ENCODE results near the gene PCDHGB3.
"Not testable (repeated sequence)": the region's sequence is repeated elsewhere in the genome, so short reads cannot be mapped to it uniquely, and the experiment has no call there.

The PCDHGB3 gene

DNA sequence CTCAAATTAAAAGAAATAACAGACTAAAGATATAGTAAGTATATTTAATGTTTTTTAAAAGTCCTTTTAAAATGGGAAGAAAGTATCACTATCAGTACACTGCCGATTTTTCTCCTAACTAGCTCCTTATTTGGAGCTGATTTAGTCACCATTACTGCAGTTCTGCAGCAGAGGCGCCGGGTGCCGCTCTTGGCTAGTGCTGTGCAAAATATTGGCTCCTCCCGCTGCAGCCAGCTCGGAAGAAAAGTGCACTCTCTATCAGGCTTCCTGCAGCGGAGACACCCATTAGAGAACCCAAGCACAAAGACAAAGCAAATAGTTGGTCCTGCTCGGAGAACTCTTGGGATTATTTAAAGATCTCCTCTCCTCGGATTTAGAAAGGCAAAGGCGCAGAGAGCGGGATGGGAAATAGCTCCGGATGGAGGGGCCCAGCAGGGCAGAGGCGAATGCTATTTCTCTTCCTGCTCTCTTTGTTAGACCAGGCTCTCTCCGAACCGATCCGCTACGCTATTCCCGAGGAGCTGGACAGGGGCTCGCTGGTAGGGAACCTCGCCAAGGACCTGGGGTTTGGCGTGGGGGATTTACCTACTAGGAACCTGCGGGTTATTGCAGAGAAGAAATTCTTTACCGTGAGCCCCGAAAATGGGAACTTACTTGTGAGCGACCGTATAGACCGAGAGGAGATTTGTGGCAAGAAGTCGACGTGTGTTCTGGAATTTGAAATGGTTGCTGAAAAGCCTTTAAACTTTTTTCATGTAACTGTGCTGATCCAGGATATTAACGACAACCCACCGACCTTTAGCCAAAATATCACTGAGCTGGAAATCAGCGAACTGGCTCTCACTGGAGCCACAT is at the start of gene PCDHGB3:
TSS of gene PCDHGB3 (plus strand) at position 249 of the 855 bp plus-strand sequence. CDS start at position 402, 153 bp downstream.
- peak in 9 of 42 donors; percentile 9 to 63 (median 25) for DNase-seq
- intact Hi-C loops (cut with DNase I), result no loop called here

DNA sequence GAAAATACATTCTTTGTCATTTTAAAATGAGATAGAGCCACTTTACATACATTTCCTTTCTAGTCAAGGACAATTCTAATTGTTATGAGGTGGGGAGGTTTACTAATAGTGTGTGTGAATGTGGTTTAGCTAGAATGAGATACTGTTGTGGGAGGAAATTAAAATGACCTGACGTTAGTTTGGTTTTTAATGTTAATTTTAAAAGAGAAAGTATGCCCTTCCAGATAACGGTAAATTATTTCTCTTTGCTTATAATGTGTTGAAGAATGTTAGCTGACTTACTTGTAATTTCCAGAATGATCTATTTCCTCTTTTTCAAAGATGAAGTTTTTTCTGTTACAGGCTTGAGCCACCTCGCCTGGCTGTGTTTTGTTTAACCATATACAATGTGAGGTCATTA is 47.8 kb upstream of the PCDHGB3 start:
- intact Hi-C loops (cut with DNase I), result no loop called here
- no peak for DNase-seq

DNA sequence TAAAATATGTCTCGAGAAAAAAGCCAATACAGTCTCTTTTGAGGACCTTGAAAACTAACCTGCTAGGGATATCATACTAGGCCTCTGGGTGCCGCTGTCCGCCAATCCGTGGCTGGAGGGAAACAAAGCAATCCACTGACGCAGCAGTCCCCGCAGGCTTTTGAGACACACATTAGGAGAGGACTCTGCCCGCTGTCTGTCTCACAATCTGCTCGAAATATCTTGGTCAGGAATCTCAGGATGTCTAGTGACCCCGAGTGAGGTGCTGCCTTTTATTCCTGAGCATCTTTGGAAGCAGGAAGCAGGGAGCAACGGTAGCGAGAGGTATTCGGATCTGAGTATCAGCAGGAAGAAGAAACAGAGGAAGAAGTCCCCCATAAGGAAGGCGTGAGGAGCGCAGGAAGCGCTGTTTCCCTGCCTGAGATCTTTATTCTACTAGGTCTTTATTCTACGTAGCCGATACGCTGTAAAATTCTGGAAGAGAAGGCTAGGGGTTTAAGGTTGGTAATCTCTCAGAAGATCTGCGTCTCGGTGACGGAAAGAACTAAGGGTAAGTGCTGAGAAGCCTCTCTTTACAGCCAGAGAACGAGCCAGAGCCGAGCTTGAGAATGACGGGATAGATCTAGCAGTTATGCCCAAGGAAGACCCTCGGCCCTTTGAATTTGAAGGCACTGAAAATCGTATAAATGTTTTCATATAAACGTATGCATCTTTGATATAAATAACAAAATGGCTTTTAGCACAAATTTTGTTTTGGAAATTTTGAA is 43.8 kb upstream of the PCDHGB3 start:
- peak; percentile 67 to 91 (median 83) for DNase-seq
- intact Hi-C loops (cut with DNase I), result no loop called here

DNA sequence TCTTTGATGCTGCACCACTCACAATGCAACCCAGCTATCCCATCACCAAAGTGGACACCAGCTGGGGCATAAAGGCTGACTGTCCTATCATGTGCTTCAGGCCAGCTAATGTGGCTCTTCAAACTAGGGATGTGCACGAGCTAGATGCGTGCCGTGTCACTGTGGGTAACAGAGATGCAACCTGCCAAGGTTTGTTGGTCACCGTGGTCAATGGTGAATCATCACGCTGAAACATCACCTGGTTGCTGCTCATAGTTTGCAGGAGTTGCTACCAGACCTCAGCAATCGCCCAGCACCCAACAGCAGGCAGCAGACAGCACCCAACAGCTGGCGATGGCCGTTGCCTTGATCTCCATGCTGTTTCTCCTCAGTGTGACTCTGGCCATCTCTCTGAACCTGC is 41.8 kb upstream of the PCDHGB3 start:
- DNase-seq, result no peak
- intact Hi-C loops (cut with DNase I), result no loop called here

DNA sequence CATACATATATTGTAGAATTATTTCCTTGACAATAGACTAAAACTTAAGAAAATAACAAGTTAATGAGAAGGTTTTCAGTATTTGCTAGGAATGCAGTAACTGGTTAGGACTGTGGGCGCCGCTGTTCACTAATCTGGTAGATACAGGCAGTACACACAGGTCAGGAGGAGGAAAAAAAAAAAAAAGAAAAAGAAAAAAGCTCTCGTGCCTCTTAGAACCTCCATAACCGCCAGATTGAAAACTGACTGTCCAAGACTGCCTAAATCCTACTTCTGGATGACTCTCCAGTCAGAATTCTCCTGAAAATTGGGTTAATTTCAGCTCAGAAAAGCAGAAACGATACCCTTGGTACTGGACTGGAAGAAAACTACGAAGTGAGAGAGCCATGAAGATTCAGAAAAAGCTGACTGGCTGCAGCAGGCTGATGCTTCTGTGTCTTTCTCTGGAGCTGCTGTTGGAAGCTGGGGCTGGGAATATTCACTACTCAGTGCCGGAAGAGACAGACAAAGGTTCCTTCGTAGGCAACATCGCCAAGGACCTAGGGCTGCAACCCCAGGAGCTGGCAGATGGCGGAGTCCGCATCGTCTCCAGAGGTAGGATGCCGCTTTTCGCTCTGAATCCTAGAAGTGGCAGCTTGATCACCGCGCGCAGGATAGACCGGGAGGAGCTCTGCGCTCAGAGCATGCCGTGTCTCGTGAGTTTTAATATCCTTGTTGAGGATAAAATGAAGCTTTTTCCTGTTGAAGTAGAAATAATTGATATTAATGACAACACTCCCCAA is 39.6 kb upstream of the PCDHGB3 start, which contains the start of gene PCDHGA1:
TSS of gene PCDHGA1 (plus strand) at position 216 of the 782 bp plus-strand sequence.
- DNase-seq, result peak in 20 of 42 donors; percentile 6 to 55 (median 30)

DNA sequence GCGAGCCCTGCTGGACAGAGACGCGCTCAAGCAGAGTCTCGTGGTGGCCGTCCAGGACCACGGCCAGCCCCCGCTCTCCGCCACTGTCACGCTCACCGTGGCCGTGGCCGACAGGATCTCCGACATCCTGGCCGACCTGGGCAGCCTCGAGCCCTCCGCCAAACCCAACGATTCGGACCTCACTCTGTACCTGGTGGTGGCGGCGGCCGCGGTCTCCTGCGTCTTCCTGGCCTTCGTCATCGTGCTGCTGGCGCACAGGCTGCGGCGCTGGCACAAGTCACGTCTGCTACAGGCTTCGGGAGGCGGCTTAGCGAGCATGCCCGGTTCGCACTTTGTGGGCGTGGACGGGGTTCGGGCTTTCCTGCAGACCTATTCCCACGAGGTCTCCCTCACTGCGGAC is 37.5 kb upstream of the PCDHGB3 start:
- DNase-seq; intact Hi-C loops (cut with DNase I): not testable (repeated sequence)

More for the DNA sequence above, 39.6 kb upstream of the PCDHGB3 start, which contains the start of gene PCDHGA1:
- intact Hi-C loops (cut with DNase I), result no loop called here

DNA sequence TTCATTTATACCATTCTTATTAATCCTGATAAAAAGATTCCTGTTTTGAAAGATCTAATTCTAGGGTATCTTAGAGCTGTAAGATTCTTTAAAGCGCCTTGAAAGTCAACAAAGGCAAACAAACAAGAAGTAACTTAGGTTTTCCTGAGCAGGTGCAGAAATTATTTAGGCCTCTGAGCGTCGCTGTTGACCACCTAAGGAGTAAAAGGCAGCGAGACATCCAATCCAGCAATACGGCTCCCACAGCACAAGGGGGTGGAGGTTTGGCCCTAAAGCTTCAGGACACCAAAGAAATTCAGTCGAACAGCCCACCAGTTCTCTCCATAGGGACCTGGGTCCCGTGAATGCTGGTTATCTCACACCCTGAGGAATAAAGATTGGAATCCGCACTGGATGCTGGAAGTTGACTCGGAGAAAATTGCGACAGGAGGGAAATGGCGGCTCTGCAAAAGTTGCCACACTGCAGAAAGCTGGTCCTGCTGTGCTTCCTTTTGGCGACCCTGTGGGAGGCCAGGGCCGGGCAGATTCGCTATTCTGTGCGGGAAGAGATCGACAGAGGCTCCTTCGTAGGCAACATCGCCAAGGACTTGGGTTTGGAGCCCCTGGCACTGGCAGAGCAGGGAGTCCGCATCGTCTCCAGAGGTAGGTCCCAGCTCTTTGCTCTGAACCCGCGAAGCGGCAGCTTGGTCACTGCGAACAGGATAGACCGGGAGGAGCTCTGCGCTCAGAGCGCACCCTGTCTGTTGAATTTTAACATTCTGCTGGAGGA is 31.3 kb upstream of the PCDHGB3 start, which contains the start of gene PCDHGA2:
TSS of gene PCDHGA2 (plus strand) at position 223 of the 769 bp plus-strand sequence.
- intact Hi-C loops (cut with DNase I), result no loop called here
- DNase-seq, result no peak

DNA sequence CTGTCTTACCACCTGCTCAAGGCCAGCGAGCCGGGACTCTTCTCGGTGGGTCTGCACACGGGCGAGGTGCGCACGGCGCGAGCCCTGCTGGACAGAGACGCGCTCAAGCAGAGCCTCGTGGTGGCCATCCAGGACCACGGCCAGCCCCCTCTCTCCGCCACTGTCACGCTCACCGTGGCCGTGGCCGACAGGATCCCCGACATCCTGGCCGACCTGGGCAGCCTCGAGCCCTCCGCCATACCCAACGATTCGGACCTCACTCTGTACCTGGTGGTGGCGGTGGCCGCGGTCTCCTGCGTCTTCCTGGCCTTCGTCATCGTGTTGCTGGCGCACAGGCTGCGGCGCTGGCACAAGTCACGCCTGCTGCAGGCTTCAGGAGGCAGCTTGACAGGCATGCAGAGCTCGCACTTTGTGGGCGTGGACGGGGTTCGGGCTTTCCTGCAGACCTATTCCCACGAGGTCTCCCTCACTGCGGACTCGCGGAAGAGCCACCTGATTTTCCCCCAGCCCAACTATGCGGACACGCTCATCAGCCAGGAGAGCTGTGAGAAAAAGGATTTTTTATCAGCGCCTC is 29.2 kb upstream of the PCDHGB3 start:
- intact Hi-C loops (cut with DNase I), result not testable (repeated sequence)

DNA sequence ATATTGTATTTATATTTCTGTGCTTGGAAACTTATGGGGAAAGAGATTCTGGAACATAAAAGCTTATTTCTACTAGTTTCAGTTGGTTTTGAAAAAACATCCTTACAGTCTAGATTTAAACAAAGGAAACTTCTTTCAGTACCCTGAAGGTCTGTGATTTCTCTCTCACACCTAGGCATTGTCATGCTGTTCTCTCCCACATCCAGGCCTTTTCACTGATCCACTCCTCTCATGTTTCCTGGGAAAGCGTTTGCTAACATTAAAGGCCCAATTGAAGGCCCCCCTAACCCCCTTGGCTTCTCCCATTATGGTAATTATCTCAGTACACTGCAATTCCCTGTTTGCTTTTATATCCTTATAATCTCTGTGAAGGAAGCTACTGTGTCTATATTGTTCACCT is 27.3 kb upstream of the PCDHGB3 start:
- DNase-seq, result no peak
- intact Hi-C loops (cut with DNase I), result no loop called here

More for the DNA sequence above, 29.2 kb upstream of the PCDHGB3 start:
- DNase-seq, result not testable (repeated sequence)

DNA sequence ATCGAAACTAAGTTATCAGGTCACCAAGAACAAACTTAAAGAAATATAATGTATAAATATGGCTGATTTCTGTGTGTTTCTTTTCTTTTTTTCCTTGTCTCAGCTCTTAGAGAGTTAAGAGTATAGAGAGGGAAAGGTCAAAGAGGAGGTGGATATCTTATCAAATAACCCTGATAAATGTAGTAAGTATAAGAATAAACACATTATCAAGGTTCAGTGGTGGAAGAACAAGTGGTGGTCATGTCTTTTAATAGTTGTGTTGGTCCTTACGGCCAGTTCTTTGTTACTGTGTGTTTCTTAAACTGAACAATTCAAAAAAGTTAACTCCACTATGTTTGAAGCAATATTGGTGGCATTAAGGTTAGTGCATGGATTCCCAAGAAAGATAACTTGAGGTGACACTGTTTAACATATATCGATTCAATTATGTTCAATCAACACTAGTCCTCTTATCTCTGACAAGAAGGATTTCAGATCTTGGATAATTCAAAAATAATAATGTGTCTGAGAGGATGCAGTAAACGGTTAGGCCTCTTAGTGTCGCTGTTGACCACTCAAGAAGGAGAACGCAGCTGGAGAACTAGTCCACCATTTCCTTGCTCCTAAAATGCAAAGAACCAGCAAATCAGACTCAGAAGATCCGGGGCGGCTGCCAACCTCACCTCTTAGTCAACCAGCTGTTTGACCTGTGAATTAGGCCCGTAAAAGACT is 26.6 kb upstream of the PCDHGB3 start, which contains the start of gene PCDHGA3:
TSS of gene PCDHGA3 (plus strand) at position 588 of the 711 bp plus-strand sequence. CDS start 205 bp downstream, outside the sequence.
- DNase-seq, result no peak
- intact Hi-C loops (cut with DNase I), result no loop called here

DNA sequence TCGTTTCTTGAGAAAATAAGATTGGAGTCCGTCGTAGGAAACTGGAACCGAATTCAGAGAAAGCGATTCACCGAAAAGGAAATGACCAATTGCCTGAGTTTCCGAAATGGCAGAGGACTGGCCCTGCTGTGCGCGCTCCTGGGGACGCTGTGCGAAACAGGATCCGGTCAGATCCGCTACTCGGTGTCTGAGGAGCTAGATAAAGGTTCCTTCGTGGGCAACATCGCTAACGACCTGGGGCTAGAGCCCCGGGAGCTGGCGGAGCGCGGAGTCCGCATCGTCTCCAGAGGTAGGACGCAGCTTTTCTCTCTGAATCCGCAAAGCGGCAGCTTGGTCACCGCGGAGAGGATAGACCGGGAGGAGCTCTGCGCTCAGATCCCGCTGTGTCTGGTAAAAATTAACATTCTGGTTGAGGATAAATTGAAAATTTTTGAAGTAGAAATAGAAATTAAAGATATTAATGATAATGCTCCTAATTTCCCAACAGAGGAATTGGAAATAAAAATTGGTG is 26.0 kb upstream of the PCDHGB3 start:
- no peak for DNase-seq
- intact Hi-C loops (cut with DNase I), result no loop called here

DNA sequence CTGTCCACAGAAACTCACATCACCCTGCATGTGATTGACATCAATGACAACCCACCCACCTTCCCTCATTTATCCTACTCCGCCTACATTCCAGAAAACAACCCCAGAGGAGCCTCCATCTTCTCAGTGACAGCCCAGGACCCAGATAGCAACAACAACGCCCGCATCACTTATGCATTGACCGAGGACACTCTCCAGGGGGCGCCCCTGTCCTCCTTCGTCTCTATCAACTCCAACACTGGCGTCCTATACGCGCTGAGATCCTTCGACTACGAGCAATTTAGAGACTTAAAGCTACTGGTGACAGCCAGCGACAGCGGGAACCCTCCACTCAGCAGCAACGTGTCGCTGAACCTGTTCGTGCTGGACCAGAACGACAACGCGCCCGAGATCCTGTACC is 24.7 kb upstream of the PCDHGB3 start:
- no peak for DNase-seq
- intact Hi-C loops (cut with DNase I), result no loop called here

DNA sequence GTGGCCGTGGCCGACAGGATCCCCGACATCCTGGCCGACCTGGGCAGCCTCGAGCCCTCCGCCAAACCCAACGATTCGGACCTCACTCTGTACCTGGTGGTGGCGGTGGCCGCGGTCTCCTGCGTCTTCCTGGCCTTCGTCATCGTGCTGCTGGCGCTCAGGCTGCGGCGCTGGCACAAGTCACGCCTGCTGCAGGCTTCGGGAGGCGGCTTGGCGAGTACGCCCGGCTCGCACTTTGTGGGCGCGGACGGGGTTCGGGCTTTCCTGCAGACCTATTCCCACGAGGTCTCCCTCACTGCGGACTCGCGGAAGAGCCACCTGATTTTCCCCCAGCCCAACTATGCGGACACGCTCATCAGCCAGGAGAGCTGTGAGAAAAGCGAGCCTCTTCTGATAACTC is 24.0 kb upstream of the PCDHGB3 start:
- intact Hi-C loops (cut with DNase I), result not testable (repeated sequence)

DNA sequence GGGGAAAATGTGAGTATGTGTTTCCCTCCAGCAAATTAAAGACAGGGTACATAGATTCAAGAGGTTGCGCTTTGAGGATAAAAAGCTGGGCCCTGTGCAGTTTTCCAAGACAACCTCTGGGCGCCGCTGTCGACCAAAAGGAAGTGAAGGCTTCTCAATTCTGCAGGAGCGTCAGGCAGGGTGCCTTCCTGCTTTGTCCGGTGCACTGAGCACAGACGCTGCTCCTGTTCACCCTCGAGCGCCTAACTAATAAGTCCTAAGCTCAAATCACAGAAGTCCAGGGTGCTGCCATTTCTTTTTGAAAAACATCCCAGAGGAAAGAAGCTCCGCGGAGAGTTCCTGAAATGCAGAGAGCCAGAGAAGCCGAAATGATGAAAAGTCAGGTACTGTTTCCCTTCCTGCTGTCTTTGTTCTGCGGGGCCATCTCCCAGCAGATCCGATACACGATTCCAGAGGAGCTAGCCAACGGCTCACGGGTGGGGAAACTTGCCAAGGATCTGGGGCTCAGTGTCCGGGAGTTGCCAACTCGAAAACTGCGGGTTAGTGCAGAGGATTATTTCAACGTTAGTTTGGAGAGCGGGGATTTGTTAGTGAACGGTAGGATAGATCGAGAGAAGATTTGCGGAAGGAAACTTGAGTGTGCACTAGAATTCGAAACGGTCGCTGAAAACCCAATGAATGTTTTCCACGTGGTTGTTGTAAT is 20.0 kb upstream of the PCDHGB3 start, which contains the start of gene PCDHGB1:
TSS of gene PCDHGB1 (plus strand) at position 183 of the 703 bp plus-strand sequence. CDS start at position 345, 162 bp downstream.
- DNase-seq, result peak in 13 of 42 donors; percentile 17 to 70 (median 37)
- intact Hi-C loops (cut with DNase I), result no loop called here

More for the DNA sequence above, 24.0 kb upstream of the PCDHGB3 start:
- not testable (repeated sequence) for DNase-seq

DNA sequence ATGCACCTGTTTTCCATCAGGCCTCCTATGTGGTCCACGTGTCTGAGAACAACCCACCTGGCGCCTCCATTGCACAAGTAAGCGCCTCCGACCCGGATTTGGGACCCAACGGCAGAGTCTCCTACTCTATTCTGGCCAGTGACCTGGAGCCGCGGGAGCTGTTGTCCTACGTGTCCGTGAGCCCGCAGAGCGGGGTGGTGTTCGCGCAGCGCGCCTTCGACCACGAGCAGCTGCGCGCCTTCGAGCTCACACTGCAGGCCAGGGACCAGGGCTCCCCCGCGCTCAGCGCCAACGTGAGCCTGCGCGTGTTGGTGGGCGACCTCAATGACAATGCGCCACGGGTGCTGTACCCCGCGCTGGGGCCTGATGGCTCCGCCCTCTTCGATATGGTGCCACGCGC is 18.5 kb upstream of the PCDHGB3 start:
- intact Hi-C loops (cut with DNase I), result no loop called here
- DNase-seq, result no peak

DNA sequence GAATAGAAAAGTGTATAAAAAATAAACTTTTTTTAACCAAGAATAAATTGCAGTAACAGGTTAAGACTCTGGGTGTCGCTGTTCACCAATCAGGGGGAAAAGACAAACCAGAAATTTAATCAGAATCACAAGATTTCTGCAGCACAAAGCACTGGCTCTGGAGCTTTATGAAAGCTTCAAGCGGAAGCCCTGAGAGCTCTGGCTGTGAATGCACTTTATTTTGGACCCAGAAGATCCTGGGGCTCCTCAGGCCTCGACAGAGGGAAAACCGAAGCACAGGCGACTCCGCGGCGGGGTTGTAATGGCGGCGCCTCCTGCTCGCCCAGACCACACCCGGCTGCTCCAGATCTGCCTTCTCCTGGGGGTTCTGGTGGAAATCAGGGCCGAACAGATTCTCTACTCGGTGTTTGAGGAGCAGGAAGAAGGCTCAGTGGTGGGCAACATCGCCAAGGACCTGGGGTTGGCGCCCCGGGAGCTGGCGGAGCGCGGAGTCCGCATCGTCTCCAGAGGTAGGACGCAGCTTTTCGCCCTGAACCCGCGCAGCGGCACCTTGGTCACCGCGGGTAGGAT is 15.1 kb upstream of the PCDHGB3 start, which contains the start of gene PCDHGA4:
TSS of gene PCDHGA4 (plus strand) at position 122 of the 570 bp plus-strand sequence. CDS start at position 209, 87 bp downstream.
- intact Hi-C loops (cut with DNase I), result no loop called here
- DNase-seq, result no peak

Measured in head of caudate nucleus (tissue), 42 donors.